HepG2 (cell line): ENCODE data around the gene STARD5.

ENCODE experiments used
- ARHGAP35 ChIP-seq: sonication (generic); formaldehyde crosslinking; IDR thresholded peaks from 2 replicates; pipeline ENCODE4 v1.9.0; 2022; ENCODE audit warnings: mild to moderate bottlenecking, inconsistent platforms, moderate library complexity, missing genetic modification reagents, borderline replicate concordance
- NFATC3 ChIP-seq: sonication (generic); formaldehyde crosslinking; IDR thresholded peaks from 2 replicates; pipeline ENCODE4 v1.5.1; 2020; ENCODE audit warnings: mild to moderate bottlenecking, missing genetic modification reagents
- POLR2AphosphoS5 ChIP-seq: IDR thresholded peaks from 2 replicates; pipeline ENCODE4 v1.6.1; 2012; ENCODE audit warnings: low read depth, low read length
- TCF12 ChIP-seq, 2 experiments: fragments of 450-650 bp in 1 of 2; sonication (generic) in 1 of 2; formaldehyde crosslinking in 1 of 2; IDR thresholded peaks; 2 replicates each; pipeline versions ENCODE4 v1.6.1 to v1.8.0; 2017 to 2022; ENCODE audit warnings: antibody characterized with exemption in 1 of 2, mild to moderate bottlenecking in 1 of 2, missing genetic modification reagents in 1 of 2, moderate library complexity in 1 of 2
- TF ChIP-seq, protein P1 (sequence below): sonication (generic); formaldehyde crosslinking; IDR thresholded peaks from 2 replicates; pipeline ENCODE4 v1.5.0; 2020; ENCODE audit warnings: mild to moderate bottlenecking, missing genetic modification reagents, moderate library complexity
- TF ChIP-seq, protein P2 (sequence below): sonication (generic); formaldehyde crosslinking; conservative IDR thresholded peaks from 2 replicates; pipeline ENCODE4 v1.5.0; 2020; ENCODE audit warnings: missing genetic modification reagents

DNA sequence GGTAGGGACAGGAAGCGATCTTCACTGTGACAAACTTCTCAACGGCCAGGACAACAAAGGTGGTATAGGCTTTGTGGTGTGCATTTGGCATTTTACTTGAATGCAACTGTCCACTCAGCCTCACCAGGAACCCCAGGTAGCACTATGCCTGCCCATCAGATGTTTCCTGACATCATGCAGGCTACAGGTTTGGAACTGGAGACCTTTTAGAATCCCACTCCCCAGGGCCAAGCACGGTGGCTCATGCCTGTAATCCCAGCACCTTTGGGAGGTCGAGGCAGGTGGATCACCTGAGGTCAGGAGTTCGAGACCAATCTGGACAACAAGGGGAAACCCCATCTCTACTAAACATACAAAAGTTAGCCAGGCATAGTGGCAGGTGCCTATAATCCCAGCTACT is 9.6 kb downstream of the STARD5 start:
- TF ChIP-seq ARHGAP35 (no peak), TCF12 (IDR thresholded peaks at IDR 0.05) (no peak), TCF12 (CRISPR knock-in tag; IDR thresholded peaks at IDR 0.05) (no peak), POLR2AphosphoS5 (no peak), NFATC3 (CRISPR knock-in tag) (no peak)
- TF ChIP-seq, protein P1, sequence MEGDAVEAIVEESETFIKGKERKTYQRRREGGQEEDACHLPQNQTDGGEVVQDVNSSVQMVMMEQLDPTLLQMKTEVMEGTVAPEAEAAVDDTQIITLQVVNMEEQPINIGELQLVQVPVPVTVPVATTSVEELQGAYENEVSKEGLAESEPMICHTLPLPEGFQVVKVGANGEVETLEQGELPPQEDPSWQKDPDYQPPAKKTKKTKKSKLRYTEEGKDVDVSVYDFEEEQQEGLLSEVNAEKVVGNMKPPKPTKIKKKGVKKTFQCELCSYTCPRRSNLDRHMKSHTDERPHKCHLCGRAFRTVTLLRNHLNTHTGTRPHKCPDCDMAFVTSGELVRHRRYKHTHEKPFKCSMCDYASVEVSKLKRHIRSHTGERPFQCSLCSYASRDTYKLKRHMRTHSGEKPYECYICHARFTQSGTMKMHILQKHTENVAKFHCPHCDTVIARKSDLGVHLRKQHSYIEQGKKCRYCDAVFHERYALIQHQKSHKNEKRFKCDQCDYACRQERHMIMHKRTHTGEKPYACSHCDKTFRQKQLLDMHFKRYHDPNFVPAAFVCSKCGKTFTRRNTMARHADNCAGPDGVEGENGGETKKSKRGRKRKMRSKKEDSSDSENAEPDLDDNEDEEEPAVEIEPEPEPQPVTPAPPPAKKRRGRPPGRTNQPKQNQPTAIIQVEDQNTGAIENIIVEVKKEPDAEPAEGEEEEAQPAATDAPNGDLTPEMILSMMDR (CRISPR knock-in tag): no peak
- TF ChIP-seq, protein P2, sequence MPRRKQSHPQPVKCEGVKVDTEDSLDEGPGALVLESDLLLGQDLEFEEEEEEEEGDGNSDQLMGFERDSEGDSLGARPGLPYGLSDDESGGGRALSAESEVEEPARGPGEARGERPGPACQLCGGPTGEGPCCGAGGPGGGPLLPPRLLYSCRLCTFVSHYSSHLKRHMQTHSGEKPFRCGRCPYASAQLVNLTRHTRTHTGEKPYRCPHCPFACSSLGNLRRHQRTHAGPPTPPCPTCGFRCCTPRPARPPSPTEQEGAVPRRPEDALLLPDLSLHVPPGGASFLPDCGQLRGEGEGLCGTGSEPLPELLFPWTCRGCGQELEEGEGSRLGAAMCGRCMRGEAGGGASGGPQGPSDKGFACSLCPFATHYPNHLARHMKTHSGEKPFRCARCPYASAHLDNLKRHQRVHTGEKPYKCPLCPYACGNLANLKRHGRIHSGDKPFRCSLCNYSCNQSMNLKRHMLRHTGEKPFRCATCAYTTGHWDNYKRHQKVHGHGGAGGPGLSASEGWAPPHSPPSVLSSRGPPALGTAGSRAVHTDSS (CRISPR knock-in tag): no peak
